K562 (cell line): ENCODE measurements around the gene MRPS6. TPM values are rescaled to one million over a fixed set of nuclear protein-coding genes. Genes with fewer than 3 reads are reported as not detected.

ENCODE experiments used
- ATAC-seq: fragments of 200-7000 bp; cut with Tn5 transposase; 3 replicates; pipeline ENCODE4 v1.9.1; 2020; ENCODE audit warnings: moderate library complexity
- BruUV-seq: library from RNA; stranded (reverse); fragments of 400-500 nt; replicated peaks from 2 replicates; lab custom pipeline; 2021; lab: Mats Ljungman, UMichigan
- CTCF ChIA-PET: fragments of 300-600 bp; formaldehyde crosslinking; extraction: SDS; loops from one replicate; lab custom pipeline; 2021; ENCODE audit warnings: low intra/inter-chr PET ratio; lab: Yijun Ruan, JAX
- POLR2A ChIA-PET: fragments of 300-600, 350-650 bp; sonication (Branson Sonifier 250); formaldehyde crosslinking; extraction: SDS; loops from one replicate; lab custom pipeline; 2021; ENCODE audit warnings: antibody characterized with exemption, inconsistent platforms; lab: Yijun Ruan, JAX
- DNase-seq, 4 experiments: peaks; one replicate each; pipeline versions ENCODE4 v3.0.0 to v3.0.0-alpha.2; 2011 to 2018; ENCODE audit warnings: low spot score in 3 of 4, mixed read lengths in 3 of 4; ENCODE audit errors: extremely low read depth in 1 of 4
- FAIRE-seq: peaks from 2 replicates; lab custom pipeline; 2011; peaks lifted over from hg19 to GRCh38; lab: Jason Lieb, UNC
- H2AFZ ChIP-seq: 2 replicates; pipeline ENCODE4 v1.6.0; 2011; ENCODE audit warnings: low read depth, low read length, control low read depth, inconsistent platforms
- H3K27ac ChIP-seq: fragments of 200-600 bp; 3 replicates; pipeline ENCODE4 v1.8.0; 2011; ENCODE audit warnings: low read depth, mild to moderate bottlenecking, control low read depth, inconsistent platforms, low read length, moderate library complexity, mixed read lengths; ENCODE audit errors: extremely low read depth
- H3K27me3 ChIP-seq, 2 experiments: fragments of 300-600 bp in 1 of 2; 2 replicates in 1 of 2; 3 replicates in 1 of 2; pipeline versions ENCODE4 v1.6.0 to v1.8.0; 2011; ENCODE audit warnings: inconsistent platforms in 2 of 2, low read length in 2 of 2, mild to moderate bottlenecking in 1 of 2, mixed read lengths in 1 of 2, moderate library complexity in 1 of 2; ENCODE audit not compliant: control insufficient read depth in 2 of 2, insufficient read depth in 2 of 2
- H3K36me3 ChIP-seq: fragments of 300-600 bp; 3 replicates; pipeline ENCODE4 v1.8.0; 2011; ENCODE audit warnings: mild to moderate bottlenecking, low read length, inconsistent platforms; ENCODE audit not compliant: control insufficient read depth, insufficient read depth
- H3K4me1 ChIP-seq, 2 experiments: fragments of 200-600 bp in 1 of 2; replicated peaks in 1 of 2; 2 replicates in 1 of 2; 3 replicates in 1 of 2; pipeline versions ENCODE4 v1.5.1 to v1.8.0; 2011; ENCODE audit warnings: inconsistent platforms in 2 of 2, low read length in 2 of 2, mild to moderate bottlenecking in 1 of 2, mixed read lengths in 1 of 2, moderate library complexity in 1 of 2; ENCODE audit not compliant: control insufficient read depth in 2 of 2, insufficient read depth in 2 of 2
- H3K4me2 ChIP-seq: 2 replicates; pipeline ENCODE4 v1.6.1; 2011; ENCODE audit warnings: low read length, control low read depth, inconsistent platforms, mixed read lengths; ENCODE audit not compliant: insufficient read depth
- H3K4me3 ChIP-seq: fragments of 200-600 bp; sonication (generic), shearing (Covaris generic); 2 replicates; pipeline ENCODE4 v1.5.1; 2016; ENCODE audit warnings: control low read depth, inconsistent platforms
- H3K79me2 ChIP-seq: fragments of 200-600 bp; 3 replicates; pipeline ENCODE4 v1.8.0; 2011; ENCODE audit warnings: low read length, inconsistent platforms; ENCODE audit not compliant: control insufficient read depth, insufficient read depth
- H3K9ac ChIP-seq, 2 experiments: 2 replicates each; pipeline versions ENCODE4 v1.6.0 to v1.6.1; 2011; ENCODE audit warnings: low read depth in 2 of 2, low read length in 2 of 2, control low read depth in 1 of 2, inconsistent platforms in 1 of 2, mild to moderate bottlenecking in 1 of 2, mixed read lengths in 1 of 2; ENCODE audit not compliant: insufficient read depth in 1 of 2
- H3K9me1 ChIP-seq: one replicate; pipeline ENCODE4 v1.6.0; 2011; ENCODE audit warnings: inconsistent platforms, mild to moderate bottlenecking, low read length, moderate library complexity; ENCODE audit not compliant: control insufficient read depth, insufficient read depth
- H3K9me3 ChIP-seq: replicated peaks from 2 replicates; pipeline ENCODE4 v1.5.1; 2011; ENCODE audit warnings: low read depth, low read length, inconsistent platforms; ENCODE audit not compliant: control insufficient read depth, insufficient read depth
- H4K20me1 ChIP-seq: replicated peaks from 2 replicates; pipeline ENCODE4 v1.6.1; 2011; ENCODE audit warnings: low read length, inconsistent platforms, mixed read lengths; ENCODE audit not compliant: control insufficient read depth, insufficient read depth
- ATF6 ChIP-seq: sonication (generic); formaldehyde crosslinking; IDR thresholded peaks from 2 replicates; pipeline ENCODE4 v1.4.0; 2020; ENCODE audit warnings: mild to moderate bottlenecking, missing genetic modification reagents
- SRSF9 ChIP-seq: fragments of 200-400 bp; formaldehyde crosslinking; IDR thresholded peaks from 2 replicates; pipeline ENCODE4 v1.6.1; 2017; ENCODE audit warnings: low read depth, low read length, borderline replicate concordance
- ZNF134 ChIP-seq: fragments of 250-450 bp; sonication (Bioruptor Pico); conservative IDR thresholded peaks from 2 replicates; pipeline ENCODE4 v1.4.0; 2020
- ZNF3 ChIP-seq: fragments of 250-450 bp; sonication (Bioruptor Pico); IDR thresholded peaks from 2 replicates; pipeline ENCODE4 v1.5.0; 2021; ENCODE audit warnings: mild to moderate bottlenecking, moderate library complexity
- WGBS: fragments of 100-300 bp; shearing (Covaris generic); methylation state at CpG from one replicate; pipeline ENCODE4 v1.1.6; 2016; ENCODE audit warnings: low coverage, mixed read lengths; ENCODE audit not compliant: insufficient coverage; ENCODE audit errors: missing lambda C conversion rate; 5-methylcytosine and 5-hydroxymethylcytosine counted together
- in situ Hi-C: fragments of 300-500 bp; cut with MboI; formaldehyde crosslinking; loops from 4 replicates; pipeline ENCODE4 v1.15.0; 2018; ENCODE audit warnings: inconsistent platforms, mixed read lengths
- intact Hi-C: fragments of 100-400 bp; cut with micrococcal nuclease; formaldehyde crosslinking; loops from 2 replicates; pipeline ENCODE4 v1.14.2; 2022
- polyA plus RNA-seq, 8 experiments: library from polyadenylated mRNA; depleted of rRNA in 4 of 8; stranded (reverse) in 5 of 8; unstranded in 3 of 8; fragments of >200 nt; fragmentation: Nextera tagmentation in 2 of 8; fragmentation: Illumina TruSeq in 1 of 8; extraction: Ambion mirVana in 2 of 8; extraction: Trizol in 1 of 8; gene quantifications; 2 replicates each; pipeline versions ENCODE4 v1.2.1 to v1.2.3, GENCODE V29; 2011 to 2014; ENCODE audit warnings: inconsistent platforms in 1 of 8, missing spikeins in 1 of 8
- total RNA-seq, 7 experiments: library from RNA; depleted of rRNA in 6 of 7; stranded (reverse); fragments of >200 nt in 6 of 7; fragmentation: Illumina TruSeq in 2 of 7; extraction: Trizol in 2 of 7; gene quantifications; 2 replicates each; pipeline versions ENCODE4 v1.2.1 to v1.2.3, GENCODE V29; 2011 to 2021; ENCODE audit warnings: low replicate concordance in 1 of 7
- TF ChIP-seq, protein P1 (sequence below), 3 experiments: fragments of 200-800 bp in 1 of 3; fragments of 250-450 bp in 1 of 3; fragments of 450-650 bp in 1 of 3; sonication (Bioruptor Pico) in 1 of 3; sonication (Bioruptor generic) in 1 of 3; formaldehyde crosslinking in 1 of 3; IDR thresholded peaks; 2 replicates each; pipeline versions ENCODE4 v1.6.1 to v1.8.0; 2016 to 2022; ENCODE audit warnings: mild to moderate bottlenecking in 2 of 3, missing genetic modification characterization in 2 of 3, missing compliant biosample characterization in 1 of 3, moderate library complexity in 1 of 3
- TF ChIP-seq, protein P2 (sequence below): sonication (generic); formaldehyde crosslinking; IDR thresholded peaks from 2 replicates; pipeline ENCODE4 v1.8.0; 2022; ENCODE audit warnings: mild to moderate bottlenecking, missing genetic modification reagents

The MRPS6 gene
- total and polyA plus RNA-seq, 9 of the 15 experiments (the other 6 are each of a cell fraction or from before 2014, with no cell fraction given) = 26.1 to 72.0 (median 39.3) TPM

DNA sequence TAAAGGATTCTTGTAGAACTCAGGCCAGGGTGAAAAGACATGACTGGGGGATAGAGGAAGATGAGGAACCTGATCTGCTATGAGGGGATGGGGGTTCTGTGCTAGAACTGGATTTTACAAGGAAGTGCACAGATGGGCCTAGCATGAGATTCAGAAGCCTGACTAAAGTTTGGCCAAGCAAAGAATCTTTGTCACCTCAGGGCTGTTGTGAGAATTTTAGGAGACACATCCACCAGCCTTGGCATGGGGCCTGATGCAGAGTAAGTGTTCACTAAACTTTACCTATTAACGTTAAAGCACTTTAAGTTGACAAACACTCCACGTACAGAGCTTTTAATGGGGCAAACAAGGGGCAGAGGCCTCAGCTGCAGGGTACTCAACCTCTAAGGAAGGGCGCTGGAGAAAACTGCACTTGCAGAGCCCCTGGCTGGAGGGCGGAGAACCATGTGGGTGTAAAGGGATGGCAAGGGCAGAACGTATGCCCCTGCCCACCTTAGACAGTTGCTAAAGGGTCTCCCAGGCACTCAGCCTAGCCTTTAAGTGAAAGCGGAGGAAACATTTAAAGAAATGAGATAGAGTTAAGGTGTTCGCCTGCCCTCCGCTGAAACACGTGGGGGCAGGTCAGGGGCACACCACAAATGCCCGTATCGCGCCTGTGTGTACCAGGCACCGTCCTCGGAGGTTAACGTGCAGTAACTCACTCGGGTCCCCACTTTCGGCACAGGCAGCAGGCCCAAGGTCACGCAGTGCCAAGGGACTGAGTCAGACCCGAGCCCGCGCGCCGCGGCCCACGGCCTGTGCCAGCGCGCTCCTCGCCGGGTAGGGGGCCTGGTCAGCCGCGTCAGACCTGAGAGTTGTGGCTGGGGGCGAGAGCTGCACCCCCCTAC lies 990 bp upstream of the MRPS6 start (continued):
- TF ChIP-seq ZNF3 = no peak

GRCh38 chr21:34073749-34074282 lies 438 bp downstream of the MRPS6 start:
- DNase-seq (peak; percentile 69 to 89 (median 81)), ATAC-seq (peak; percentile 30), FAIRE-seq (no peak)
- intact Hi-C loops = loop anchor here (5.0 to 10.0 kb wide), 3 partner anchors 131 to 273 kb away; no protein-coding TSS in a partner anchor
- WGBS = under 1% methylated on average over 50 of the region's 95 CpGs
- Histone ChIP-seq H3K4me3 (peak overlapping the region; percentile 65), H3K4me1 (peaks cover 9 to 37% of the 10 kb centered on the region in 2 experiments; a peak in 4 of 5 replicates), H3K27me3 (peaks cover 0 to 5% of the 10 kb centered on the region in 2 experiments; a peak in 2 of 5 replicates), H3K9me3 (no peaks in the 10 kb centered on the region), H2AFZ (peak overlapping the region; percentile 84), H3K9ac (peak overlapping the region; percentile 77 to 98), H4K20me1 (peaks cover 8% of the 10 kb centered on the region; the same call in 1 of the 2 replicates), H3K79me2 (peaks cover 49% of the 10 kb centered on the region), H3K4me2 (peak overlapping the region; percentile 83), H3K36me3 (peaks cover 37% of the 10 kb centered on the region), H3K9me1 (no peaks in the 10 kb centered on the region), H3K27ac (peak overlapping the region; percentile 87)
- ChIA-PET CTCF (no interaction called here), POLR2A (interaction anchor here (0.7 to 5.3 kb wide), 9 partner anchors 9 to 150 kb away, joined by 3 to 33 read pairs (median 4); no protein-coding TSS in a partner anchor)
- in situ Hi-C loops = no loop called here
- no TSS peak for BruUV-seq
- TF ChIP-seq, protein P1, sequence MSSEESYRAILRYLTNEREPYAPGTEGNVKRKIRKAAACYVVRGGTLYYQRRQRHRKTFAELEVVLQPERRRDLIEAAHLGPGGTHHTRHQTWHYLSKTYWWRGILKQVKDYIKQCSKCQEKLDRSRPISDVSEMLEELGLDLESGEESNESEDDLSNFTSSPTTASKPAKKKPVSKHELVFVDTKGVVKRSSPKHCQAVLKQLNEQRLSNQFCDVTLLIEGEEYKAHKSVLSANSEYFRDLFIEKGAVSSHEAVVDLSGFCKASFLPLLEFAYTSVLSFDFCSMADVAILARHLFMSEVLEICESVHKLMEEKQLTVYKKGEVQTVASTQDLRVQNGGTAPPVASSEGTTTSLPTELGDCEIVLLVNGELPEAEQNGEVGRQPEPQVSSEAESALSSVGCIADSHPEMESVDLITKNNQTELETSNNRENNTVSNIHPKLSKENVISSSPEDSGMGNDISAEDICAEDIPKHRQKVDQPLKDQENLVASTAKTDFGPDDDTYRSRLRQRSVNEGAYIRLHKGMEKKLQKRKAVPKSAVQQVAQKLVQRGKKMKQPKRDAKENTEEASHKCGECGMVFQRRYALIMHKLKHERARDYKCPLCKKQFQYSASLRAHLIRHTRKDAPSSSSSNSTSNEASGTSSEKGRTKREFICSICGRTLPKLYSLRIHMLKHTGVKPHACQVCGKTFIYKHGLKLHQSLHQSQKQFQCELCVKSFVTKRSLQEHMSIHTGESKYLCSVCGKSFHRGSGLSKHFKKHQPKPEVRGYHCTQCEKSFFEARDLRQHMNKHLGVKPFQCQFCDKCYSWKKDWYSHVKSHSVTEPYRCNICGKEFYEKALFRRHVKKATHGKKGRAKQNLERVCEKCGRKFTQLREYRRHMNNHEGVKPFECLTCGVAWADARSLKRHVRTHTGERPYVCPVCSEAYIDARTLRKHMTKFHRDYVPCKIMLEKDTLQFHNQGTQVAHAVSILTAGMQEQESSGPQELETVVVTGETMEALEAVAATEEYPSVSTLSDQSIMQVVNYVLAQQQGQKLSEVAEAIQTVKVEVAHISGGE (CRISPR knock-in tag; IDR thresholded peaks at IDR 0.05) = peak in 1 of 3 experiments; percentile 86; a peak in 2 of 6 replicates
- no peak for TF ChIP-seq ZNF134
- TF ChIP-seq, protein P2, sequence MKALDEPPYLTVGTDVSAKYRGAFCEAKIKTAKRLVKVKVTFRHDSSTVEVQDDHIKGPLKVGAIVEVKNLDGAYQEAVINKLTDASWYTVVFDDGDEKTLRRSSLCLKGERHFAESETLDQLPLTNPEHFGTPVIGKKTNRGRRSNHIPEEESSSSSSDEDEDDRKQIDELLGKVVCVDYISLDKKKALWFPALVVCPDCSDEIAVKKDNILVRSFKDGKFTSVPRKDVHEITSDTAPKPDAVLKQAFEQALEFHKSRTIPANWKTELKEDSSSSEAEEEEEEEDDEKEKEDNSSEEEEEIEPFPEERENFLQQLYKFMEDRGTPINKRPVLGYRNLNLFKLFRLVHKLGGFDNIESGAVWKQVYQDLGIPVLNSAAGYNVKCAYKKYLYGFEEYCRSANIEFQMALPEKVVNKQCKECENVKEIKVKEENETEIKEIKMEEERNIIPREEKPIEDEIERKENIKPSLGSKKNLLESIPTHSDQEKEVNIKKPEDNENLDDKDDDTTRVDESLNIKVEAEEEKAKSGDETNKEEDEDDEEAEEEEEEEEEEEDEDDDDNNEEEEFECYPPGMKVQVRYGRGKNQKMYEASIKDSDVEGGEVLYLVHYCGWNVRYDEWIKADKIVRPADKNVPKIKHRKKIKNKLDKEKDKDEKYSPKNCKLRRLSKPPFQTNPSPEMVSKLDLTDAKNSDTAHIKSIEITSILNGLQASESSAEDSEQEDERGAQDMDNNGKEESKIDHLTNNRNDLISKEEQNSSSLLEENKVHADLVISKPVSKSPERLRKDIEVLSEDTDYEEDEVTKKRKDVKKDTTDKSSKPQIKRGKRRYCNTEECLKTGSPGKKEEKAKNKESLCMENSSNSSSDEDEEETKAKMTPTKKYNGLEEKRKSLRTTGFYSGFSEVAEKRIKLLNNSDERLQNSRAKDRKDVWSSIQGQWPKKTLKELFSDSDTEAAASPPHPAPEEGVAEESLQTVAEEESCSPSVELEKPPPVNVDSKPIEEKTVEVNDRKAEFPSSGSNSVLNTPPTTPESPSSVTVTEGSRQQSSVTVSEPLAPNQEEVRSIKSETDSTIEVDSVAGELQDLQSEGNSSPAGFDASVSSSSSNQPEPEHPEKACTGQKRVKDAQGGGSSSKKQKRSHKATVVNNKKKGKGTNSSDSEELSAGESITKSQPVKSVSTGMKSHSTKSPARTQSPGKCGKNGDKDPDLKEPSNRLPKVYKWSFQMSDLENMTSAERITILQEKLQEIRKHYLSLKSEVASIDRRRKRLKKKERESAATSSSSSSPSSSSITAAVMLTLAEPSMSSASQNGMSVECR (CRISPR knock-in tag) = 0 out of 2 replicates have a peak, but pooled peaks have one; percentile 1
- TF ChIP-seq SRSF9 = no peak
- TF ChIP-seq ATF6 (CRISPR knock-in tag) = no peak
